IMR-90 (cell line): ENCODE data around the gene PDE6A. TPM values are rescaled to one million over a fixed set of nuclear protein-coding genes. Genes with fewer than 3 reads are reported as not detected.

ENCODE experiments used
- ATAC-seq: fragments of 200-7000 bp; cut with Tn5 transposase; 2 replicates; pipeline ENCODE4 v1.9.1; 2020; ENCODE audit warnings: low read depth, mild to moderate bottlenecking, moderate library complexity
- BruUV-seq: library from RNA; stranded (reverse); fragments of 400-500 nt; replicated peaks from 2 replicates; lab custom pipeline; 2021; lab: Mats Ljungman, UMichigan
- CTCF ChIA-PET: fragments of 300-600 bp; formaldehyde crosslinking; extraction: SDS; loops from one replicate; lab custom pipeline; 2021; ENCODE audit warnings: antibody characterized with exemption; lab: Yijun Ruan, JAX
- POLR2A ChIA-PET: fragments of 300-600 bp; sonication (Branson Sonifier 250); formaldehyde crosslinking; loops from one replicate; lab custom pipeline; 2022; ENCODE audit warnings: antibody characterized with exemption; ENCODE audit not compliant: unreplicated experiment; lab: Charles Lee
- DNase-seq: peaks from one replicate; pipeline ENCODE4 v3.0.0; 2013
- H2AFZ ChIP-seq: replicated peaks from 2 replicates; pipeline ENCODE3; 2013; ENCODE audit warnings: low read length, mild to moderate bottlenecking; ENCODE audit not compliant: poor library complexity
- H2AK5ac ChIP-seq: 2 replicates; pipeline ENCODE4 v1.6.1; 2013; ENCODE audit warnings: low read depth, low read length, inconsistent platforms
- H2AK9ac ChIP-seq: replicated peaks from 2 replicates; pipeline ENCODE3; 2013; ENCODE audit warnings: mild to moderate bottlenecking, low read depth, low read length, moderate library complexity; ENCODE audit not compliant: poor library complexity
- H2BK120ac ChIP-seq: 2 replicates; pipeline ENCODE4 v1.6.1; 2013; ENCODE audit warnings: low read depth, low read length, inconsistent platforms
- H2BK15ac ChIP-seq: 3 replicates; pipeline ENCODE4 v1.6.1; 2013; ENCODE audit warnings: low read depth, low read length, inconsistent platforms
- H2BK20ac ChIP-seq: 2 replicates; pipeline ENCODE4 v1.6.1; 2013; ENCODE audit warnings: low read depth, mild to moderate bottlenecking, inconsistent platforms, low read length, moderate library complexity
- H2BK5ac ChIP-seq: 2 replicates; pipeline ENCODE4 v1.6.1; 2013; ENCODE audit warnings: mild to moderate bottlenecking, low read depth, low read length, inconsistent platforms; ENCODE audit not compliant: poor library complexity, severe bottlenecking
- H3K14ac ChIP-seq: replicated peaks from 2 replicates; pipeline ENCODE4 v1.6.1; 2013; ENCODE audit warnings: low read depth, low read length, inconsistent platforms
- H3K18ac ChIP-seq: 2 replicates; pipeline ENCODE4 v1.6.1; 2013; ENCODE audit warnings: low read depth, low read length, control low read depth
- H3K23ac ChIP-seq: 2 replicates; pipeline ENCODE4 v1.6.1; 2013; ENCODE audit warnings: low read depth, low read length, inconsistent platforms
- H3K27ac ChIP-seq: 2 replicates; pipeline ENCODE4 v1.5.1; 2013; ENCODE audit warnings: mild to moderate bottlenecking, control low read depth, low read length; ENCODE audit not compliant: insufficient read depth
- H3K27me3 ChIP-seq: 2 replicates; pipeline ENCODE4 v1.6.1; 2013; ENCODE audit warnings: low read length; ENCODE audit not compliant: control insufficient read depth, insufficient read depth
- H3K36me3 ChIP-seq: 2 replicates; pipeline ENCODE4 v1.6.1; 2013; ENCODE audit warnings: low read length, mixed read lengths; ENCODE audit not compliant: control insufficient read depth, insufficient read depth
- H3K4ac ChIP-seq: 2 replicates; pipeline ENCODE4 v1.6.1; 2013; ENCODE audit warnings: low read depth, low read length, inconsistent platforms
- H3K4me1 ChIP-seq: 2 replicates; pipeline ENCODE4 v1.6.1; 2013; ENCODE audit warnings: low read length, mixed read lengths; ENCODE audit not compliant: control insufficient read depth, insufficient read depth
- H3K4me2 ChIP-seq: 2 replicates; pipeline ENCODE4 v1.6.1; 2013; ENCODE audit warnings: low read depth, mild to moderate bottlenecking, control low read depth, low read length, moderate library complexity
- H3K4me3 ChIP-seq: 2 replicates; pipeline ENCODE4 v1.5.1; 2013; ENCODE audit warnings: low read depth, mild to moderate bottlenecking, control low read depth, low read length, moderate library complexity; ENCODE audit not compliant: insufficient read depth
- H3K56ac ChIP-seq: 2 replicates; pipeline ENCODE4 v1.6.1; 2013; ENCODE audit warnings: low read length, inconsistent platforms; ENCODE audit not compliant: insufficient read depth; ENCODE audit errors: extremely low read depth
- H3K79me1 ChIP-seq, 2 experiments: 2 replicates each; pipeline ENCODE4 v1.6.1; 2013; ENCODE audit warnings: low read length in 2 of 2, inconsistent platforms in 1 of 2, low read depth in 1 of 2
- H3K9ac ChIP-seq: 2 replicates; pipeline ENCODE4 v1.6.1; 2013; ENCODE audit warnings: low read depth, low read length, control low read depth
- H3K9me1 ChIP-seq: 2 replicates; pipeline ENCODE4 v1.6.1; 2013; ENCODE audit warnings: low read length, inconsistent platforms; ENCODE audit not compliant: insufficient read depth
- H3K9me3 ChIP-seq: 2 replicates; pipeline ENCODE4 v1.6.1; 2013; ENCODE audit warnings: low read length; ENCODE audit not compliant: control insufficient read depth, insufficient read depth
- H4K20me1 ChIP-seq: 2 replicates; pipeline ENCODE4 v1.6.1; 2013; ENCODE audit warnings: low read length, inconsistent platforms; ENCODE audit not compliant: insufficient read depth
- H4K5ac ChIP-seq: 2 replicates; pipeline ENCODE4 v1.6.1; 2013; ENCODE audit warnings: mild to moderate bottlenecking, low read depth, low read length, control low read depth
- H4K8ac ChIP-seq, 2 experiments: 2 replicates each; pipeline ENCODE4 v1.6.1; 2013; ENCODE audit warnings: low read depth in 2 of 2, low read length in 2 of 2, control low read depth in 1 of 2, inconsistent platforms in 1 of 2
- H4K91ac ChIP-seq: 2 replicates; pipeline ENCODE4 v1.6.1; 2013; ENCODE audit warnings: low read depth, low read length, inconsistent platforms; ENCODE audit not compliant: insufficient read depth
- FOS ChIP-seq: fragments of 150-350 bp; IDR thresholded peaks from 2 replicates; pipeline ENCODE4 v1.6.1; 2016; ENCODE audit warnings: low read depth, low read length
- MXI1 ChIP-seq: IDR thresholded peaks from 2 replicates; pipeline ENCODE4 v1.6.1; 2012; ENCODE audit warnings: low read depth, mild to moderate bottlenecking, low read length, moderate library complexity, borderline replicate concordance
- NFE2L2 ChIP-seq: fragments of 150-350 bp; IDR thresholded peaks from 2 replicates; pipeline ENCODE4 v1.6.1; 2016; ENCODE audit warnings: low read depth, mild to moderate bottlenecking, low read length
- RAD21 ChIP-seq: IDR thresholded peaks from 2 replicates; pipeline ENCODE4 v1.6.1; 2012; ENCODE audit warnings: low read length, improper control_type of control experiment
- WGBS, 2 experiments: methylation state at CpG; one replicate each; pipeline versions ENCODE4 v1.1.5 to v1.1.7; 2013; ENCODE audit warnings: missing lambda C conversion rate in 2 of 2; ENCODE audit not compliant: insufficient read length in 1 of 2; ENCODE audit errors: extremely low coverage in 2 of 2; 5-methylcytosine and 5-hydroxymethylcytosine counted together
- dilution Hi-C: fragments of 300-500 bp; cut with HindIII; formaldehyde crosslinking; loops from one replicate; pipeline ENCODE4 v1.14.3; 2018; ENCODE audit warnings: low sequenced_read_pairs; ENCODE audit not compliant: unreplicated experiment
- in situ Hi-C: fragments of 300-500 bp; cut with MboI; formaldehyde crosslinking; loops from 3 replicates; pipeline ENCODE4 v1.14.3; 2019; ENCODE audit warnings: low sequenced_read_pairs, inconsistent platforms, mixed read lengths
- intact Hi-C: fragments of 100-400 bp; cut with micrococcal nuclease; formaldehyde crosslinking; loops from 2 replicates; pipeline ENCODE4 v1.10.0; 2022
- polyA plus RNA-seq, 3 experiments: library from polyadenylated mRNA; depleted of rRNA; stranded (reverse); fragments of >200 nt; gene quantifications; 2 replicates each; pipeline ENCODE4 v1.2.3, GENCODE V29; 2012; ENCODE audit warnings: low replicate concordance in 1 of 3
- total RNA-seq: library from RNA; depleted of rRNA; stranded (reverse); fragments of >200 nt; gene quantifications from 2 replicates; pipeline ENCODE4 v1.2.3, GENCODE V29; 2012
- TF ChIP-seq, protein P1 (sequence below): conservative IDR thresholded peaks from 2 replicates; pipeline ENCODE4 v1.5.1; 2012; ENCODE audit warnings: mild to moderate bottlenecking, low read depth, low read length, improper control_type of control experiment

PDE6A gene
- total and polyA plus RNA-seq, 2 of the 4 experiments (the other 2 are of a cell fraction) = not detected

DNA sequence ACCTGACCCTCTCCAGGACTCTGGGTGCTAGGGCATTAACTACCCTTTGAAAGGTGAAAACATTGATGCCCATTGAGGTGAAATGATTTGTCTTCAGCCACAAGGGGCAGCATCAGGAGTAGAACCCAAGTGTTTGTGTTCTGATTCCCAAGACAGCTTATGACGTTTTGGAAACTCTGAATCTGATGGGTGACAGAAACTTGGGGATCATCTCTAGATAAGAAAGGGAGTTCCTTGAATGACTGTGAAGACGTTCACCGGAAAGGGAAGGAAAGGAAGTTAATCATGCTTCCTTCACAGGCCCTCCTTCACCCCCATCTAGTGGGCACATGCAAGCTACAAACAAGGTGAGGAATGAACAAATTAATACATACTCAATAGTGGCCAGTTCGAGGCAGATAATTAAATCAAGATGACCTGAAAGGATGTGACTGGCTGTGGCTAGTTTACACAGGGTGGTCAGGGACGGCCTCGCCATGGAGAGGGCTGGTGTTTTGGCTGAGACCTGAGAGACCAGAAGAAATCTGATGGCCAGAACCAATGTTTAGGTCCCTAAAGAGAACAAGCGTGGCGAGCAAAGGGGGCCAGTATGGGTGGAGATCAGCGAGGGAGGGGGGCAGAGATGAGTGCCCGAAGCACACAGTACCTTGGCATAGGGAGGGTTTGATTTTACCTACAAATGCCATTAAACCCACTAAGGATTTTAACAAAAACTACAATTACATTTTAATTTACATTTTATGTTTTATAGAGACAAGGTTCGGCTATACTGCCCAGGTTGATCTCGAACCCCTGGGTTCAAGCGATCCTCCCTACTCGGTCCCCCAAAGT, 15.0 kb upstream of the PDE6A start:
- H3K14ac ChIP-seq = peak overlapping the region; percentile 74; the same call in 1 of the 2 replicates
- peaks cover 0 to 14% of the 10 kb centered on the region in 2 experiments; a peak in 3 of 4 replicates for H3K79me1 ChIP-seq
- no peaks in the 10 kb centered on the region for H3K9me3 ChIP-seq
- peak overlapping the region; percentile 58 for H4K5ac ChIP-seq
- H2AK9ac ChIP-seq = peak overlapping the region; percentile 62
- H3K4ac ChIP-seq = peak overlapping the region; percentile 51
- peaks cover 2% of the 10 kb centered on the region; the same call in 1 of the 2 replicates for H3K27me3 ChIP-seq
- peaks cover 6% of the 10 kb centered on the region for H3K4me1 ChIP-seq
- peak overlapping the region; percentile 39 for H3K4me3 ChIP-seq
- peak overlapping the region; percentile 80 for H3K4me2 ChIP-seq
- intact Hi-C loops = loop anchor here (5.0 kb wide), 1 partner anchor 107 kb away; no protein-coding TSS in a partner anchor
- 0 out of 2 replicates have a peak overlapping the region, but pooled peaks have one; percentile 11 for H2BK20ac ChIP-seq
- H3K9ac ChIP-seq = peak overlapping the region; percentile 62
- H3K18ac ChIP-seq = no peak overlapping the region; the same call in 1 of the 2 replicates
- H4K20me1 ChIP-seq = no peaks in the 10 kb centered on the region
- H2AK5ac ChIP-seq = peak overlapping the region; percentile 69; the same call in 1 of the 2 replicates
- ChIA-PET CTCF (interaction anchor here (0.5 to 2.1 kb wide), 10 partner anchors 9 to 323 kb away, joined by 3 to 8 read pairs (median 4); no protein-coding TSS in a partner anchor), POLR2A (interaction anchor here (0.6 to 0.7 kb wide), 3 partner anchors 88 to 121 kb away, joined by 4 to 7 read pairs (median 5); no protein-coding TSS in a partner anchor)
- ATAC-seq = no peak
- 0 out of 3 replicates have a peak overlapping the region, but pooled peaks have one; percentile 9 for H2BK15ac ChIP-seq
- H2AFZ ChIP-seq = peak overlapping the region; percentile 97
- WGBS, 2 experiments = 100% methylated on average over 2 of the region's 14 CpGs; no CpG with 5 or more reads in 1 of the 2 experiments
- 0 out of 2 replicates have a peak overlapping the region, but pooled peaks have one; percentile 7 for H2BK120ac ChIP-seq
- H2BK5ac ChIP-seq = peak overlapping the region; percentile 66
- peak overlapping the region; percentile 28 for H3K23ac ChIP-seq
- H3K56ac ChIP-seq = peak overlapping the region; percentile 40; the same call in 1 of the 2 replicates
- H3K9me1 ChIP-seq = peaks cover 7% of the 10 kb centered on the region
- peak; percentile 24; the same call in 1 of the 2 replicates for TF ChIP-seq RAD21
- TF ChIP-seq MXI1 = no peak
- no peak for TF ChIP-seq NFE2L2
- TF ChIP-seq FOS = no peak
- TF ChIP-seq, protein P1, sequence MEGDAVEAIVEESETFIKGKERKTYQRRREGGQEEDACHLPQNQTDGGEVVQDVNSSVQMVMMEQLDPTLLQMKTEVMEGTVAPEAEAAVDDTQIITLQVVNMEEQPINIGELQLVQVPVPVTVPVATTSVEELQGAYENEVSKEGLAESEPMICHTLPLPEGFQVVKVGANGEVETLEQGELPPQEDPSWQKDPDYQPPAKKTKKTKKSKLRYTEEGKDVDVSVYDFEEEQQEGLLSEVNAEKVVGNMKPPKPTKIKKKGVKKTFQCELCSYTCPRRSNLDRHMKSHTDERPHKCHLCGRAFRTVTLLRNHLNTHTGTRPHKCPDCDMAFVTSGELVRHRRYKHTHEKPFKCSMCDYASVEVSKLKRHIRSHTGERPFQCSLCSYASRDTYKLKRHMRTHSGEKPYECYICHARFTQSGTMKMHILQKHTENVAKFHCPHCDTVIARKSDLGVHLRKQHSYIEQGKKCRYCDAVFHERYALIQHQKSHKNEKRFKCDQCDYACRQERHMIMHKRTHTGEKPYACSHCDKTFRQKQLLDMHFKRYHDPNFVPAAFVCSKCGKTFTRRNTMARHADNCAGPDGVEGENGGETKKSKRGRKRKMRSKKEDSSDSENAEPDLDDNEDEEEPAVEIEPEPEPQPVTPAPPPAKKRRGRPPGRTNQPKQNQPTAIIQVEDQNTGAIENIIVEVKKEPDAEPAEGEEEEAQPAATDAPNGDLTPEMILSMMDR = peak; percentile 40
- DNase-seq = peak; percentile 58
- dilution Hi-C loops = no loop called here
- peak overlapping the region; percentile 81 for H4K91ac ChIP-seq
- in situ Hi-C loops = no loop called here
- H3K27ac ChIP-seq = peak overlapping the region; percentile 70
- H3K36me3 ChIP-seq = no peaks in the 10 kb centered on the region
- peak overlapping the region; percentile 85 to 91 for H4K8ac ChIP-seq
- BruUV-seq = no TSS peak
